ENCODE results near the gene MYO7A. TPM values are rescaled to one million over a fixed set of nuclear protein-coding genes. Genes with fewer than 3 reads are reported as not detected.

Gene MYO7A
- polyA plus RNA-seq, 1 donor (not counting 4 experiments of a cell fraction or from before 2014, with no cell fraction given), result 0.75 TPM

DNA sequence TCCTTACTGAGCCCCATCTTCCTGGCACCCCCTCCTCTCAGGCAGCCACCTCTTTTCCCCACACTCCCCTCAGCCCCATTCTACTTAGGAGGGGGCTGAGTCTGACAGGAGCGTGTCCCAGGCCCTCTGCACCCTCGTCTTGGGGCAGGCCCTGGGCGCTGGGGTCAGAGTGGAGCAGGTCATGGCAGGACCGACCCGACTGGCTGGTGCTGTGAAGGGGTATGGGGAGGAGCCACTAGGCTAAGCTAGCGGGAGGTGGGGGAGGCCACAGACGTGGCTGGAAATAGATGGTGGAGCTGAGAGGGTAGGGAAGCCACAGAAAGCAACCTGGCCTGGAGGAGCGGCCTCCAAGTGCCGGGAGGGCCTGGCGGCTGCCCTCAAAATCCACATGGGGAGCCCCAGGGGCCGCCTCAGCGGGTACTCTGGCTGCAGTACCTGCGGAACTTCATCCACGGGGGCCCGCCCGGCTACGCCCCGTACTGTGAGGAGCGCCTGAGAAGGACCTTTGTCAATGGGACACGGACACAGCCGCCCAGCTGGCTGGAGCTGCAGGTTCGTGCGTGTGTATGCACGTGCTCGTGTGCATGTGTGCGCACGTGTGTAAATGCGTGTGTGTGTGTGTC is 61.7 kb downstream of the MYO7A start:
- no peak overlapping the region for H3K27ac ChIP-seq (ENCODE audit: control insufficient read depth, insufficient read depth, low read length)
- H3K27me3 ChIP-seq (ENCODE audit: control insufficient read depth, extremely low read depth, insufficient read depth, low read length), result no peaks in the 10 kb centered on the region
- no peak overlapping the region for H2AFZ ChIP-seq (ENCODE audit: control insufficient read depth, low read length)
- H3K9ac ChIP-seq (ENCODE audit: control insufficient read depth, extremely low read depth, insufficient read depth, low read length), result no peak overlapping the region
- DNase-seq (ENCODE audit: low read depth, low spot score), result no peak
- H3K79me2 ChIP-seq (ENCODE audit: control insufficient read depth, insufficient read depth, low read length), result no peaks in the 10 kb centered on the region
- no peak for FAIRE-seq
- dilution Hi-C loops (cut with MboI; ENCODE audit: extremely low pct_ligation_motif_present, low sequenced_read_pairs), result no loop called here
- TF ChIP-seq EZH2 (IDR thresholded peaks at IDR 0.05; ENCODE audit: low read length), result no peak
- TF ChIP-seq, protein P1, sequence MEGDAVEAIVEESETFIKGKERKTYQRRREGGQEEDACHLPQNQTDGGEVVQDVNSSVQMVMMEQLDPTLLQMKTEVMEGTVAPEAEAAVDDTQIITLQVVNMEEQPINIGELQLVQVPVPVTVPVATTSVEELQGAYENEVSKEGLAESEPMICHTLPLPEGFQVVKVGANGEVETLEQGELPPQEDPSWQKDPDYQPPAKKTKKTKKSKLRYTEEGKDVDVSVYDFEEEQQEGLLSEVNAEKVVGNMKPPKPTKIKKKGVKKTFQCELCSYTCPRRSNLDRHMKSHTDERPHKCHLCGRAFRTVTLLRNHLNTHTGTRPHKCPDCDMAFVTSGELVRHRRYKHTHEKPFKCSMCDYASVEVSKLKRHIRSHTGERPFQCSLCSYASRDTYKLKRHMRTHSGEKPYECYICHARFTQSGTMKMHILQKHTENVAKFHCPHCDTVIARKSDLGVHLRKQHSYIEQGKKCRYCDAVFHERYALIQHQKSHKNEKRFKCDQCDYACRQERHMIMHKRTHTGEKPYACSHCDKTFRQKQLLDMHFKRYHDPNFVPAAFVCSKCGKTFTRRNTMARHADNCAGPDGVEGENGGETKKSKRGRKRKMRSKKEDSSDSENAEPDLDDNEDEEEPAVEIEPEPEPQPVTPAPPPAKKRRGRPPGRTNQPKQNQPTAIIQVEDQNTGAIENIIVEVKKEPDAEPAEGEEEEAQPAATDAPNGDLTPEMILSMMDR (optimal IDR thresholded peaks at IDR 0.05 in 1 of 3, IDR thresholded peaks at IDR 0.05 in 1 of 3, conservative IDR thresholded peaks at IDR 0.05 in 1 of 3; ENCODE audit: extremely low read depth in 1 of 3, insufficient read depth in 2 of 3, low read length in 3 of 3), result no peak
- no peaks in the 10 kb centered on the region for H3K36me3 ChIP-seq (ENCODE audit: control insufficient read depth in 2 of 2, extremely low read depth in 1 of 2, insufficient read depth in 2 of 2, low read length in 2 of 2)
- H4K20me1 ChIP-seq (ENCODE audit: control insufficient read depth, extremely low read depth, insufficient read depth, low read length), result no peaks in the 10 kb centered on the region
- peaks cover 13% of the 10 kb centered on the region for H3K4me1 ChIP-seq (ENCODE audit: control insufficient read depth, extremely low read depth, insufficient read depth, low read length)
- H3K9me1 ChIP-seq (ENCODE audit: control insufficient read depth, extremely low read depth, insufficient read depth, low read length), result no peaks in the 10 kb centered on the region
- H3K9me3 ChIP-seq (ENCODE audit: control insufficient read depth, low read depth, low read length), result peaks cover 2% of the 10 kb centered on the region
- no peak overlapping the region for H3K4me2 ChIP-seq (ENCODE audit: control insufficient read depth, extremely low read depth, insufficient read depth, low read depth, low read length)
- no peak overlapping the region for H3K4me3 ChIP-seq (ENCODE audit: control insufficient read depth in 2 of 3, extremely low read depth in 1 of 3, insufficient read depth in 2 of 3, low read depth in 1 of 3, low read length in 3 of 3)

DNA sequence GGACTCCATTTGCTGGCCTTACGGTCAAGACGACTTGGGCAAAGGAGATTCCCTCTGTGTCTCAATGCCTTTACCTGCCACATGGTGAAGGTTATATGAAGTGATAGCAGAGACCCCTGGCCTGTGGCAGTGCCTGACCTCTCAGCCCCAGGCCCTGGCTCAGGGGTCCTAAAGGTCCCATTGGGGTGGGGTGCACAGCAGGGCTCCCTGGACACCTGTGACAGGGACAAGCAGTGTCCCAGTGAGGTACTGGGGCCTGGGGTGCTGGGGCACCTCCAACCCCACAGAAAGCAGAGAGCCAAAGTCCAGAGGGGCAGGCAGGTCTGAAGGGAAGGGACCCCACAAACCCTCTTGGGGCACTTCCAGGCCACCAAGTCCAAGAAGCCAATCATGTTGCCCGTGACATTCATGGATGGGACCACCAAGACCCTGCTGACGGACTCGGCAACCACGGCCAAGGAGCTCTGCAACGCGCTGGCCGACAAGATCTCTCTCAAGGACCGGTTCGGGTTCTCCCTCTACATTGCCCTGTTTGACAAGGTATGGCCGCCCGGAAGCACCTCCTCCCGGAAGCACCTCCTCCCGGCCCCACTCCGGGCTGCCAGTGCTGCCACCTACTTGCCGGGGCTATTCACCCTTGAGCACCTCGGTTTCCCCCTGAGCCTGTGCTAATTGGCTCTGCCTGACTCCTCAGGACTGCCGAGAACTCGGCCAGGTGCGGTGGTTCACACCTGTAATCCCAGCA is 62.5 kb downstream of the MYO7A start:
- FAIRE-seq (no peak), DNase-seq (ENCODE audit: low read depth, low spot score) (no peak)
- H3K9me1 ChIP-seq (ENCODE audit: control insufficient read depth, extremely low read depth, insufficient read depth, low read length), result no peaks in the 10 kb centered on the region
- H3K9ac ChIP-seq (ENCODE audit: control insufficient read depth, extremely low read depth, insufficient read depth, low read length), result no peak overlapping the region
- no peak overlapping the region for H3K27ac ChIP-seq (ENCODE audit: control insufficient read depth, insufficient read depth, low read length)
- dilution Hi-C loops (cut with MboI; ENCODE audit: extremely low pct_ligation_motif_present, low sequenced_read_pairs), result no loop called here
- TF ChIP-seq EZH2 (IDR thresholded peaks at IDR 0.05; ENCODE audit: low read length), result no peak
- TF ChIP-seq, protein P1 (optimal IDR thresholded peaks at IDR 0.05 in 1 of 3, IDR thresholded peaks at IDR 0.05 in 1 of 3, conservative IDR thresholded peaks at IDR 0.05 in 1 of 3; ENCODE audit: extremely low read depth in 1 of 3, insufficient read depth in 2 of 3, low read length in 3 of 3), result no peak
- H3K79me2 ChIP-seq (ENCODE audit: control insufficient read depth, insufficient read depth, low read length), result no peaks in the 10 kb centered on the region
- H3K4me1 ChIP-seq (ENCODE audit: control insufficient read depth, extremely low read depth, insufficient read depth, low read length), result peaks cover 13% of the 10 kb centered on the region
- no peaks in the 10 kb centered on the region for H3K27me3 ChIP-seq (ENCODE audit: control insufficient read depth, extremely low read depth, insufficient read depth, low read length)
- H2AFZ ChIP-seq (ENCODE audit: control insufficient read depth, low read length), result no peak overlapping the region
- no peaks in the 10 kb centered on the region for H3K36me3 ChIP-seq (ENCODE audit: control insufficient read depth in 2 of 2, extremely low read depth in 1 of 2, insufficient read depth in 2 of 2, low read length in 2 of 2)
- H3K4me3 ChIP-seq (ENCODE audit: control insufficient read depth in 2 of 3, extremely low read depth in 1 of 3, insufficient read depth in 2 of 3, low read depth in 1 of 3, low read length in 3 of 3), result no peak overlapping the region
- no peaks in the 10 kb centered on the region for H4K20me1 ChIP-seq (ENCODE audit: control insufficient read depth, extremely low read depth, insufficient read depth, low read length)
- no peak overlapping the region for H3K4me2 ChIP-seq (ENCODE audit: control insufficient read depth, extremely low read depth, insufficient read depth, low read depth, low read length)
- peaks cover 2% of the 10 kb centered on the region for H3K9me3 ChIP-seq (ENCODE audit: control insufficient read depth, low read depth, low read length)

All from keratinocyte (primary cell).